ENCODE results near the gene PALLD.

PALLD gene

GRCh38 chr4:168874083-168874482 is 377.2 kb downstream of the PALLD start:
- no peak overlapping the region for H3K4me3 ChIP-seq (ENCODE audit: low read length in 2 of 2)
- no peak overlapping the region for H2AFZ ChIP-seq (ENCODE audit: low read length)
- H2BK15ac ChIP-seq (ENCODE audit: low read length) = no peak overlapping the region
- no peak overlapping the region for H2BK12ac ChIP-seq (ENCODE audit: low read length)
- H3K23ac ChIP-seq (ENCODE audit: low read depth, low read length, poor library complexity) = no peak overlapping the region
- H3K4me1 ChIP-seq (ENCODE audit: control insufficient read depth in 2 of 2, insufficient read depth in 1 of 2, low read depth in 1 of 2, low read length in 2 of 2) = peaks cover 0 to 11% of the 10 kb centered on the region in 2 donors
- H3K27ac ChIP-seq (replicated peaks; ENCODE audit: low read length) = no peak overlapping the region
- H3K4ac ChIP-seq (ENCODE audit: low read length) = no peak overlapping the region
- peaks cover 0 to 6% of the 10 kb centered on the region in 2 donors for H3K9me3 ChIP-seq (replicated peaks in 1 of 2; ENCODE audit: control insufficient read depth in 2 of 2, insufficient read depth in 1 of 2, low read depth in 1 of 2, low read length in 2 of 2)
- no peak overlapping the region for H2BK5ac ChIP-seq (ENCODE audit: low read length)
- no peak overlapping the region for H3K9ac ChIP-seq (ENCODE audit: low read depth, low read length, poor library complexity)
- no peak overlapping the region for H3K18ac ChIP-seq (ENCODE audit: low read length)
- no peaks in the 10 kb centered on the region for H3K79me1 ChIP-seq (ENCODE audit: low read depth, low read length)
- no peak overlapping the region for H3K4me2 ChIP-seq (ENCODE audit: insufficient read depth, low read length, poor library complexity, severe bottlenecking)
- no peak overlapping the region for H2AK5ac ChIP-seq (ENCODE audit: low read depth, low read length)
- no peaks in the 10 kb centered on the region for H3K27me3 ChIP-seq (ENCODE audit: control insufficient read depth in 3 of 3, insufficient read depth in 3 of 3, low read depth in 1 of 3, low read length in 3 of 3)
- no peak overlapping the region for H4K91ac ChIP-seq (ENCODE audit: low read depth, low read length, poor library complexity)
- no peak overlapping the region for H2BK120ac ChIP-seq (ENCODE audit: low read depth, low read length)
- no peak for DNase-seq (ENCODE audit: low spot score)
- H3K36me3 ChIP-seq (replicated peaks in 1 of 2; ENCODE audit: control insufficient read depth in 2 of 2, insufficient read depth in 2 of 2, low read length in 2 of 2) = peaks cover 4 to 56% of the 10 kb centered on the region in 2 donors
- WGBS, 2 donors (ENCODE audit: extremely low coverage in 2 of 2, insufficient read length in 2 of 2, insufficient replicate concordance in 1 of 2) = no CpG with 5 or more reads among the region's 2 CpGs
- H3K14ac ChIP-seq (ENCODE audit: low read length) = no peak overlapping the region
- H4K8ac ChIP-seq (ENCODE audit: low read depth, low read length) = no peak overlapping the region

- DNase-seq (ENCODE audit: low spot score) = no peak
- Histone ChIP-seq H3K9me3 (replicated peaks in 1 of 2; ENCODE audit: control insufficient read depth in 2 of 2, insufficient read depth in 1 of 2, low read depth in 1 of 2, low read length in 2 of 2) (peaks cover 0 to 6% of the 10 kb centered on the region in 2 donors), H4K8ac (ENCODE audit: low read depth, low read length) (no peak overlapping the region), H2AFZ (ENCODE audit: low read length) (no peak overlapping the region), H2BK12ac (ENCODE audit: low read length) (no peak overlapping the region), H3K18ac (ENCODE audit: low read length) (no peak overlapping the region), H2BK120ac (ENCODE audit: low read depth, low read length) (no peak overlapping the region), H2AK5ac (ENCODE audit: low read depth, low read length) (no peak overlapping the region), H3K27ac (replicated peaks; ENCODE audit: low read length) (no peak overlapping the region), H3K4me1 (ENCODE audit: control insufficient read depth in 2 of 2, insufficient read depth in 1 of 2, low read depth in 1 of 2, low read length in 2 of 2) (peaks cover 0 to 11% of the 10 kb centered on the region in 2 donors), H3K4me2 (ENCODE audit: insufficient read depth, low read length, poor library complexity, severe bottlenecking) (no peak overlapping the region), H3K4me3 (ENCODE audit: low read length in 2 of 2) (no peak overlapping the region), H3K79me1 (ENCODE audit: low read depth, low read length) (no peaks in the 10 kb centered on the region), H3K4ac (ENCODE audit: low read length) (no peak overlapping the region), H4K91ac (ENCODE audit: low read depth, low read length, poor library complexity) (no peak overlapping the region), H3K23ac (ENCODE audit: low read depth, low read length, poor library complexity) (no peak overlapping the region), H3K9ac (ENCODE audit: low read depth, low read length, poor library complexity) (no peak overlapping the region), H2BK15ac (ENCODE audit: low read length) (no peak overlapping the region), H3K14ac (ENCODE audit: low read length) (no peak overlapping the region), H2BK5ac (ENCODE audit: low read length) (no peak overlapping the region), H3K36me3 (replicated peaks in 1 of 2; ENCODE audit: control insufficient read depth in 2 of 2, insufficient read depth in 2 of 2, low read length in 2 of 2) (peaks cover 8 to 77% of the 10 kb centered on the region in 2 donors), H3K27me3 (ENCODE audit: control insufficient read depth in 3 of 3, insufficient read depth in 3 of 3, low read depth in 1 of 3, low read length in 3 of 3) (no peaks in the 10 kb centered on the region)
- WGBS, 2 donors (ENCODE audit: extremely low coverage in 2 of 2, insufficient read length in 2 of 2, insufficient replicate concordance in 1 of 2) = no CpG with 5 or more reads among the region's 1 CpG
These were observed 379.3 kb downstream of the PALLD start for GRCh38 chr4:168876106-168876505.

GRCh38 chr4:168877511-168878491 is 380.9 kb downstream of the PALLD start:
- H3K4me2 ChIP-seq (ENCODE audit: insufficient read depth, low read length, poor library complexity, severe bottlenecking) = peak overlapping the region; percentile 37
- no peak overlapping the region for H3K27ac ChIP-seq (replicated peaks; ENCODE audit: low read length)
- no peak overlapping the region for H3K9ac ChIP-seq (ENCODE audit: low read depth, low read length, poor library complexity)
- H4K8ac ChIP-seq (ENCODE audit: low read depth, low read length) = no peak overlapping the region
- no peak overlapping the region for H2BK15ac ChIP-seq (ENCODE audit: low read length)
- H3K9me3 ChIP-seq (replicated peaks in 1 of 2; ENCODE audit: control insufficient read depth in 2 of 2, insufficient read depth in 1 of 2, low read depth in 1 of 2, low read length in 2 of 2) = peaks cover 0 to 11% of the 10 kb centered on the region in 2 donors
- H3K36me3 ChIP-seq (replicated peaks in 1 of 2; ENCODE audit: control insufficient read depth in 2 of 2, insufficient read depth in 2 of 2, low read length in 2 of 2) = peaks cover 16 to 82% of the 10 kb centered on the region in 2 donors
- H4K91ac ChIP-seq (ENCODE audit: low read depth, low read length, poor library complexity) = no peak overlapping the region
- H3K14ac ChIP-seq (ENCODE audit: low read length) = no peak overlapping the region
- peak; percentile 29 for DNase-seq (ENCODE audit: low spot score)
- H2BK12ac ChIP-seq (ENCODE audit: low read length) = no peak overlapping the region
- no peak overlapping the region for H2AFZ ChIP-seq (ENCODE audit: low read length)
- peaks cover 0 to 8% of the 10 kb centered on the region in 2 donors for H3K4me1 ChIP-seq (ENCODE audit: control insufficient read depth in 2 of 2, insufficient read depth in 1 of 2, low read depth in 1 of 2, low read length in 2 of 2)
- no peak overlapping the region for H2BK120ac ChIP-seq (ENCODE audit: low read depth, low read length)
- H2AK5ac ChIP-seq (ENCODE audit: low read depth, low read length) = peak overlapping the region; percentile 45
- no peak overlapping the region for H3K4ac ChIP-seq (ENCODE audit: low read length)
- peak overlapping the region; percentile 86 for H3K18ac ChIP-seq (ENCODE audit: low read length)
- no CpG with 5 or more reads among the region's 108 CpGs for WGBS, 2 donors (ENCODE audit: extremely low coverage in 2 of 2, insufficient read length in 2 of 2, insufficient replicate concordance in 1 of 2)
- H3K23ac ChIP-seq (ENCODE audit: low read depth, low read length, poor library complexity) = peak overlapping the region; percentile 37
- no peaks in the 10 kb centered on the region for H3K79me1 ChIP-seq (ENCODE audit: low read depth, low read length)
- H2BK5ac ChIP-seq (ENCODE audit: low read length) = no peak overlapping the region
- peak overlapping the region in 1 of 2 donors; percentile 2 for H3K4me3 ChIP-seq (ENCODE audit: low read length in 2 of 2)
- H3K27me3 ChIP-seq (ENCODE audit: control insufficient read depth in 3 of 3, insufficient read depth in 3 of 3, low read depth in 1 of 3, low read length in 3 of 3) = no peaks in the 10 kb centered on the region

GRCh38 chr4:168878623-168879022 is 381.8 kb downstream of the PALLD start:
- H3K79me1 ChIP-seq (ENCODE audit: low read depth, low read length) = no peaks in the 10 kb centered on the region
- no peak overlapping the region for H3K23ac ChIP-seq (ENCODE audit: low read depth, low read length, poor library complexity)
- H2AFZ ChIP-seq (ENCODE audit: low read length) = no peak overlapping the region
- no CpG with 5 or more reads among the region's 2 CpGs for WGBS, 2 donors (ENCODE audit: extremely low coverage in 2 of 2, insufficient read length in 2 of 2, insufficient replicate concordance in 1 of 2)
- no peak overlapping the region for H3K4ac ChIP-seq (ENCODE audit: low read length)
- H3K18ac ChIP-seq (ENCODE audit: low read length) = no peak overlapping the region
- H3K4me1 ChIP-seq (ENCODE audit: control insufficient read depth in 2 of 2, insufficient read depth in 1 of 2, low read depth in 1 of 2, low read length in 2 of 2) = peaks cover 0 to 8% of the 10 kb centered on the region in 2 donors
- H3K9me3 ChIP-seq (replicated peaks in 1 of 2; ENCODE audit: control insufficient read depth in 2 of 2, insufficient read depth in 1 of 2, low read depth in 1 of 2, low read length in 2 of 2) = peaks cover 0 to 12% of the 10 kb centered on the region in 2 donors
- no peak overlapping the region for H4K8ac ChIP-seq (ENCODE audit: low read depth, low read length)
- H2AK5ac ChIP-seq (ENCODE audit: low read depth, low read length) = no peak overlapping the region
- no peak overlapping the region for H2BK12ac ChIP-seq (ENCODE audit: low read length)
- H3K4me2 ChIP-seq (ENCODE audit: insufficient read depth, low read length, poor library complexity, severe bottlenecking) = no peak overlapping the region
- no peak overlapping the region for H3K27ac ChIP-seq (replicated peaks; ENCODE audit: low read length)
- peaks cover 16 to 83% of the 10 kb centered on the region in 2 donors for H3K36me3 ChIP-seq (replicated peaks in 1 of 2; ENCODE audit: control insufficient read depth in 2 of 2, insufficient read depth in 2 of 2, low read length in 2 of 2)
- no peak for DNase-seq (ENCODE audit: low spot score)
- H2BK5ac ChIP-seq (ENCODE audit: low read length) = no peak overlapping the region
- no peak overlapping the region for H3K4me3 ChIP-seq (ENCODE audit: low read length in 2 of 2)
- H2BK120ac ChIP-seq (ENCODE audit: low read depth, low read length) = no peak overlapping the region
- H3K9ac ChIP-seq (ENCODE audit: low read depth, low read length, poor library complexity) = no peak overlapping the region
- no peak overlapping the region for H3K14ac ChIP-seq (ENCODE audit: low read length)
- no peak overlapping the region for H2BK15ac ChIP-seq (ENCODE audit: low read length)
- no peaks in the 10 kb centered on the region for H3K27me3 ChIP-seq (ENCODE audit: control insufficient read depth in 3 of 3, insufficient read depth in 3 of 3, low read depth in 1 of 3, low read length in 3 of 3)
- H4K91ac ChIP-seq (ENCODE audit: low read depth, low read length, poor library complexity) = no peak overlapping the region

Measured in neuronal stem cell (in vitro differentiated cells).